GM21423 (cell line): ENCODE data around the gene PALM3.
"Not testable (repeated sequence)": the region's sequence is repeated elsewhere in the genome, so short reads cannot be mapped to it uniquely, and the experiment has no call there.

Source experiments
- ATAC-seq: cut with Tn5 transposase; IDR thresholded peaks from one replicate; pipeline ENCODE4 v1.9.1; 2021; ENCODE audit warnings: mild to moderate bottlenecking, moderate library complexity; ENCODE audit not compliant: unreplicated experiment

Gene PALM3

DNA sequence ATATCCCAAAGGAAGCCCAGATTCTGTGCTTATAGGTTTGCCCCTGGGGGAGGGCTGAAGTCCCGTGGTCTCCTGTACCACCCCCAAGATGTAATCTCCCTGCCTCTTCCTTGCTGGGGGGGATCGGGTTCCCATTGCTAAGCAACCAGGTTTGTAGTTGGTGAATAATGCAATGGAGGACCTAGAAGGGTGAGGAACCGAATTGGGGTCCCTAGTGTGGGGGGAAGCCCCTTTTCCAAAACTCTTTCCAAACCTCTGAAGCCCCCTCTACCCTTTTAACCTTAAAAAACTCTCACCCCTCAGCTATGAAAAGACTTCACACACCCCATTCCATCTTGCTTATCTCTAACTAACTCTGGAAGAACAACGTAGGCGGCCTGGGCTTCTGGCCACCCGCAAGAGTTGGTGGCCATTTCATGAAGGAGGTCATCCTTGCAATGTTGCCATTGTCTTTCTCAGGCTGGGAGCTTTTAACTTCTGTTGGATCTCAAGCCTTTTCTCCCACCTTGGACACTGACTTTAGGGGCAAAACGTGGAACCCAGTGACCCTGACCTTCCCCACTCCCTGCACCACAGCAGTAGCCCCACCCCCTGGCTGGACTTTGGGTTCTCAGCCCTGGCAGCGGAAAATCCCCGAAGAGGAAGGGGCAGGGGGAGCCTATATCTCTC, 661 bp downstream of the PALM3 start:
- no peak for ATAC-seq

DNA sequence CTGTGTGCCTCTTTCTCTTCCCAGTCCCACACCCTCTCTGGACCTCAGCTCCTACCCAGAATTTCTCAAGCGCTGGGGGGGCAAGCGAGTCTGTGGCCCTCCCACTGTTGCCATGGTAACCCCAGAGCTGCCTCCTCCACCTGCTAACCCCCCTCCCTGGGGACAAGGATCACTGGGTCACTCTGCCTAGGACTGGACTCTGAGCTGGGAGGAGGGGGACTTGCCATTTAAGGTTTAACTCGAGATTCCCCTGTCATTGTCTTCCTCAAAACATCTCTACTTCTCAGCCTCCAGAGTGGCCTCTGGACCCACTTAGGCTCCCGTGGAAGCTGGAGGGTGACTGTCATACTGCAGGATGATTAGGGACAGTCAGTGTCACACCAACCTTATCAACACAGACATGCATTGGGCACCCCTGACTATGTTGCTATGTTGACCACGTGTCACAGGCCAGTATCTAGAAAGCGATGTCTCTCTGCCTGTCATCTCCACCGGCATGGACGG, 2.2 kb downstream of the PALM3 start:
- ATAC-seq = no peak

DNA sequence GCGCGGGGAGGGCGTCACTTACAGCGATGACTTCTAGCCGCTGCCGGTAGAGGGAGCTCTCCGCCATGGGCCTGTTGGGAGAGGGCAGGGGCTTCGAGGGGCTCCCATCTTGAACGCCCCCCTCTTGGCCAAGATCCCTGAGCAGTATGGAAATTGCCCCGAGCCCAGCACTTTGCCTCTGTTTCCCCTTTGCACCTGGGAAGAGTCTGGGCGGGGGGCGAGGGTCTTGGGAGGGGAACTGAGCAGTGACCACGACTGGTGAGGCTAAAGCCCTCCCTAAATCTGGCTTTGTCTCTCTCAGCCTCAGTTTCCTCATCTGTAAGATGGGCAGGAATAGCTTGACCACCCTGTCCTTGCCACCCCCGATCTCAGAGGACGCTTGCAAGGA, 2.8 kb downstream of the PALM3 start:
- no peak for ATAC-seq

DNA sequence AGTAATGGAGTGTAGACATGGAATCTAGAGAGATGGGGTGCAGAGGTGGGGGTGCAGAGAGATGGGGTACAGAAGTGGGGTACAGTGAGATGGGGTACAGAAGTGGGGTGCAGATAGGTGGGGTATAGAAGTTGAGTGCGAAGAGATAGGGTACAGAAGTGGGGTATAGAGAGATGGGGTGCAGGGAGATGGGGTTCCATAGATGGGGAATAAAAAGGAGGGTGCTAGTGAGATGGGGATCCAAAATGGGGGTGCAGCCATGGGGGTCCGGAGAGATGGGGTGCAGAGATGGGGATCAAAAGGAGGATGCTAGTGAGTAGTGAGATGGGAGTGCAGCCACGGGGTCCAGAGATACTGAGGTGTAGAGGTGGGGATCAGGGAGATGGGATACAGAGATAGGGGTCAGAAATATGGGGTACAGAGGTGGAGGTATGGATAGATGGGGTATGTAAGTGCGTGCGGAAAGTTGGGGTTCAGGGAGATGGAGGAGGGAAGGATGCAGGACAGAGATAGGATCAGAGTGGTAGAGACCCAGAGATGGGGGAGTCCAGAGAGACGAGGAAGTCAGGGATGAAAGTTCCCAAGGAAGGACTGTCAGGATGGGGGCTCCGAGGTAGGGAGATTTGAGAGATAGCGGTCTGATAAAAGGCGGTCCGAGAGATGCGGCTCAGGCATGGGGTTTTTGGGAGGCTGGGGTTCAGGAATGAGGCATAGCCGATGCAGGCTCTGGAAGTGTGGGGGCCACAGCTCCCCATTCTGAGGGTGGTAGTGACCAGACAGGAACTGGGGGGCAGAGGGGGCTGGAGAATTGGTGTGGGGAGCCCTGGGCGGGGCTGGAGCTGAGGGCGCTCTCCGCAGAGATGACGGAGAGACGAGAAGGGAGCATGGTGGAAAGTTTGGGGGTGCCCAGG, 3.4 kb downstream of the PALM3 start:
- no peak for ATAC-seq

DNA sequence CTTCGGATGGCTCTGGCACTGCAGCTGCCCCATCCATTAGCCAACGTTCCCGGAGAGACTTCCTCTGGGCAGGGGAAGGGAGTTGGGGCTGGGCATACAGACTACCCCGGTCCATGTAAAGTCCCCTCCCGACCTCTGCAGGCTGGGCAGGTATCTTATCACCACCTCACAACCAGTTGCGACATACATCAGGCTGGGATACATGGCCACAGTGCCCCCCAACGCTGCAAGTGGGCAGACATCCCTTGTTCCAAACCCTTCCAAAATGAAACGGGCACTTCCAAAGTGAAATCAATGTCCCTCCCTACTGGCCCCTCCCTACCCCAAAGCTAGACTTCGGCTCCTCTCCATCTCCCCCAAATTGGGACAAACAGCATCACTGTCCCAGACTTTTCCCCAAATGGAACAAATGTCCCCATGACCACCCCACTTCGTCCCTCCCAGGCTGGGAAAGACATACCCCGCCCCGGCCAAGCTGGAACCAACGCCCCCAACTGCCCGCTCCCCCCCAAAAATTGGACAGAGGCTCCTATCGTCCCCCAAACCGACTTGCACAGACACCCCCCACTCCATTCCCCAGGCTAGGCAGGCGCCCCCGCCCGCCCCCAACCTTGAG, 5.0 kb downstream of the PALM3 start:
- no peak for ATAC-seq

DNA sequence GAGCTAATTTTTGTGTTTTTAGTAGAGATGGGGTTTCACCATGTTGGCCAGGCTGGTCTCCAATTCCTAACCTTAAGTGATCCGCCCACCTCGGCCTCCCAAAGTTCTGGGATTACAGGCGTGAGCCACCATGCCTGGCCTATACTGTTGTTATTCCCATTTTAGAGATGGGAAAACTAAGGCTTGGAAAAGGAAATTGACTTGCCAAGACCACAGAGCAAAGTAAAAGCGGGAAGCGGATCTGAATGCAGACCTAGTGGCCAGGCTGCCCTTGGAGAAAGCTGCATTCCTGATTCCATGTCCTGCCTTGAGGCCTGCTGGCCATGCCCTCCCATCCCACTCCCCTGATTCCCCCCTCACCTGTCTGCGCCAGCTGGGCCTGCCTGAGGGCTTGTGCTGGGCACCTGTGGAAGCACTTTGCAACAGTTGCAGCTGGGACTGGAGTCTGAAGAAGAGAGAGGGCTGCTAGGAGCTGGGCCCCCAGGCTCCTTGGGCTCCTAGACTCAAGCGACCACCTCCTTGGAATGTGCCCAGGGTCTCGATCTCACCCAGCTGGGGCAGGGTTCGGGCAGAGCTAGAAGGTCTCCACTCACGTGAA, 5.7 kb downstream of the PALM3 start:
- no peak for ATAC-seq

DNA sequence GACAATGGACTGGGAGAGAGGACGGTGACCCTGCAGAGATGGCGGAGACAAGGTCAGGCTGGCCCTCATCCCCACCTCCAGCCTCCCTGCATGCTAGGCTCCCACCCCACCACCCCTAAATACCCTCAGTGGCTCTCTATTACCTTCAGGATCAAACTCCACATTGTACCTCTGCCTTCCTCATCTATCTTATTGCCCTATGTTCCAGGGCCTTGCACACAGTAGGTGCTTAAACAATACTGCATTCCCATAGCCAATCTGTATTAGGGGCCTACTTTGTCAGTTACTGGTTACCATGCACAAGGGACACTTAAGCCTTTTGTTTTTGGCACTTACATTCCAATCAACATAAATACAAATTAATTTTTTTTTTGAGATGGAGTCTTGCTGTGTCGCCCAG, 6.5 kb downstream of the PALM3 start:
- ATAC-seq = no peak

DNA sequence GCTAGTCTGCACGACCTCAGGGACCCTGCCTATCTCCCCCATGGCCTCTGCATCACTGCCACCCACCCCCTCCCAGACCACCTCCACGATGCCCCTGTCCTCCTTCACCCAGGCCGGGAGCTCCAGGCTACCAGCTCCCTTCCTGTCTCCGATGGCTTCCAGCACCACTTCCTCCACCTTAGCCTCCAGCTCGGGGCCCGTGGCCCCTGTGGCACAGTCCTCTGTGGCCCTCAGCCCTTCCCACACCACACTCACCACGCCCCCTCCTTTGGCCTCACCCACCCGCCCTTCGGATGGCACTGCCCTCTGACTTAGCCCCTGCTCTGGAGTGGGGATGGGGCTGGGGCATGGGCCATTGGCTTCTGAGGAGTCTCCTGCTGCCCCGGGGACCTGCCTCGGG, 7.2 kb downstream of the PALM3 start:
- no peak for ATAC-seq

DNA sequence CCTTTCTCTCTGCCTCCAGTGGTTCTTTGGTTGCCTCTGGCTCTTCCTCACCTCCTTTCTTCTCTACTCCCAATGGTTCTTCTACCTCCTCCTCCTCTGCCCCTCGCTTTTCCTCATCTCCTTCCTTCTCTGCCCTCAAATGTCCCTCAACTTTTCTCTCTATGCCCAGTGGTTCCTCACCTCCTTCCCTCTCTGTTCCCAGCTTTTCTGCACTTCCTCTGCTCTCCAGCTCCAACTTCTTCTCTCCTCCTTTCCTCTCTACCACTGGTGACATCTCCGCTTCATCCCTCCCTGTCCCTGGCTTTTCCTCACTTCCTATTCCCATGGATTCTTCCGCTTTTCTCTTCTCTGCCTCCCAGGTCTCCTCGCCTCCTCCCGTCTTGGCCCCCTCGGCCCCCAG, 7.8 kb downstream of the PALM3 start:
- no peak for ATAC-seq

DNA sequence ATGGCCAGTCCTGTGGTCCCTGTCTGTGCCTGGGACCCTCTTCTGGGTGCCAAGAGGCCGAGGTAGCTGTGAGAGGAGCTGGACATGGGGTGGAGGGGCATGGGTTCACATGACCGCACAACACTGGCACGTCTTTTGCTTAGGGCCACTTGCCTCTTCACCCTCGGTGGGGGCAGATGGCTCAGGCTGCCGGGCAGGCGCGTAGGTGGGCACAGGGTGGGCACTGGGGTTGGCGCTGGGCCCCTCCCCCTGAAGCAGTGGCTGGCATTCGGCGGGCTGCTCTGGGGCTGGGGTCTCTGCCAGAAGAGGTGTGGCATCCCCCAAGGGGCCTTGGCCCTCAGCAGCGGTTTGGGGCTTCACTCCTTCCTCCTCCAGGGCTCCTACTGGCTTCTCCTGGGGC, 8.4 kb downstream of the PALM3 start:
- ATAC-seq = no peak

DNA sequence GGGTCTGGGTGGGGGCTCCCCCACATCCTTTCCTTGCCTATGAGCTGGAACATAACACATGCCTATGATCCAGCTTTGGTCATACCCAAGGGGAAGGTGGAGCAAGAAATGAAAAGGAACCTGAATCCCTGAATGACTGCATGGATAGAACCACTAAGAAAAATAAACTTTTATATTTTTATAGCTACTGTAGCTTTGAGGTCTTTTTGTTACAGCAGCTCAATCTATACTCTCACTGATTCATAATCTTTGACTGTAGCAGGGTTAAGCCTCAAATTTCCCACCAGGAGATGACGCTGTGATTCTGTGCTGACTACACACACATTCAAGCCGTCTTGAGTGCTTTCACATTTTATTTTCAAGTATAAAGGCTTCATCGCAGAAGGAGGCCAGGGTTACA, 8.8 kb downstream of the PALM3 start:
- ATAC-seq = no peak

DNA sequence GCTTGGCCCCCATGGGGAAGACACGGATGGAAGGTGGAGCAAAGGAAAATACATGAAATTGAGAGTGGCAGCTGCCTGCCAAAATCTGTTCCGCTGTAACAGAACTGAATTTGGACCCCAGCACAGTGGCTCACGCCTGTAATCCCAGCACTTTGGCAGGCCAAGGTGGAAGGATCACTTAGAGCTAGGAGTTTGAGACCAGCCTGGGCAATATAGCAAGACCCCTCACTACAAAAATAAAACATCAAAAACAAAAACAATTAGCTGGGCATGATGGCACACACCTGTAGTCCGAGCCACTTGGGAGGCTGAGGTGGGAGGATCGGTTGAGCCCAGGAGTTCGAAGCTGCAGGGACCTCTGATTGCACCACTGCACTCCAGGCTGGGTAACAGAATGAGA, 9.4 kb downstream of the PALM3 start:
- no peak for ATAC-seq

DNA sequence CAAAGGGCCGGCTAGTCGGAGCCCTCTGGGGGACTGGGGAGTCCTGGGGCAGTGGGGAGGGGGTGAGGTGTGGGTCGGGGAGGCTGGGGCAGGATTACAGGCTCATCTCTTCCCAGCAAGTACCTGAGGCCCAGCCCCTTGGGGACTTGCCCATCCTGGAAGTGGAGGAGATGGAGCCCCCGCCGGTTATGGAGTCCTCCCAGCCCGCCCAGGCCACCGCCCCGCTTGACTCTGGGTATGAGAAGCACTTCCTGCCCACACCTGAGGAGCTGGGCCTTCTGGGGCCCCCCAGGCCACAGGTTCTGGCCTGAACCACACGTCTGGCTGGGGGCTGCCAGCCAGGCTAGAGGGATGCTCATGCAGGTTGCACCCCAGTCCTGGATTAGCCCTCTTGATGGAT, 9.9 kb downstream of the PALM3 start:
- no peak for ATAC-seq

DNA sequence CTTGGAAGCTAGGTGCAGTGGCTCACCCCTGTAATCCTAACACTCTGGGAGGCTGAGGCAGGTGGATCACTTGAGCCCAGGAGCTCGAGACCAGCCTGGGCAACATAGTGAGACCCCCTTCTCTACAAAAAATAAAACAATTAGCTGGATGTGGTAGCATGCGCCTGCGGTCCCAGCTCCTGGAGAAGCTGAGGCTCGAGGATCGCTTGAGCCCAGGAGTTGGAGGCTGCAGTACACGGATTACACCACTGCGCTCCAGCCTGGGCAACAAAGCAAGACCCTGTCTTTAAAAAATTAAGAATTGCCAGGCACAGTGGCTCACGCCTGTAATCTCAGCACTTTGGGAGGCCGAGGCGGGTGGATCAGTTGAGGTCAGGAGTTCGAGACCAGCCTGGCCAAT, 10.9 kb downstream of the PALM3 start:
- ATAC-seq = not testable (repeated sequence)

DNA sequence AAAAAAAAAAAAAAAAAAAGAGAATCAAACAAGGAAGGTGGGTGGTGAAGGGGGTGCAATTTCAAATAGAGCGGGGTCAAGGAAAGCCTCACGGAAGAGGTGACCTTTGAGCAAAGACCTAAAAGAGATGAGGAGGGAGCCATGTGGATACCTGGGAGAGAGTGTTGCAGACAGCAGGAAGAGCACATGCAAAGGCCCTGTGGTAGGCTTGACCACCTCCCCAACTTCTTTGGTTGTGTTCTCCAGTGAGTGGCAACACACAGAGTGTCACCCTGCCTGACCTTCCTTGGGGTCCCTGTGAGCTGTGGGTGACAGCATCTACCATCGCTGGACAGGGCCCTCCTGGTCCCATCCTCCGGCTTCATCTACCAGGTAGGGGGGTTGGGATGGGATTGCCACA, 11.4 kb downstream of the PALM3 start:
- ATAC-seq = no peak

DNA sequence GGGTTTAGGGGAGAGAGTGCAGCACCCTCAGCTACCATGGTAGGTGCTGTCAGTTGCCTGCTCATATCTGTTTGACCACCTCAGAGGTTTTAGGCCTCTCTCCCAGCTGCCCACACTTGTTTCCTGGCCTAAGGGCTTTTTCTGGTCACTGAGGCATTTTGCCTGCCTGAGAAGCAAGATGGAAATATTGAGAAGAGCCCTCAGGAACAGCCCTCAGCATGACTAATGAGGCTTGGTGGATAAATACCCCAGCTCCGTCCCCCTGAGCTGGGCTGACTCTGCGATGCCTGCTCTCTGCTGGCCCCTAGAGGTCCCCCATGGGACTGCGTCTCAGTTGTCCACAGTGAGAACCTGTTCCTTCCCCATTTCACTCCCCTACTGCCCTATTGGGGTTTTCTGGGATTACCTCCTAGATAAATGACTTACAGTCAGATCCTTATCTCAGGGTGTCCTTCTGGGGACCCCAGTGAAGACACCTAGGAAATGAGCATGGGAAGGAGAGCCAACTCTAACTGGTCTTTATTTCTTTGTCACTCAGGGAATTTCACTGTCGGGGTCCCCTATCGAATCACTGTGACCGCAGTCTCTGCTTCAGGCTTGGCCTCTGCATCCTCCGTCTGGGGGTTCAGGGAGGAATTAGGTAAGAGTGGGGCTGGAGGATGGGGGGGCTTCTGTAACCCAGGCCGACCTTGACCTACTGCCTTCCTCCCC, 13.3 kb downstream of the PALM3 start:
- ATAC-seq = no peak

DNA sequence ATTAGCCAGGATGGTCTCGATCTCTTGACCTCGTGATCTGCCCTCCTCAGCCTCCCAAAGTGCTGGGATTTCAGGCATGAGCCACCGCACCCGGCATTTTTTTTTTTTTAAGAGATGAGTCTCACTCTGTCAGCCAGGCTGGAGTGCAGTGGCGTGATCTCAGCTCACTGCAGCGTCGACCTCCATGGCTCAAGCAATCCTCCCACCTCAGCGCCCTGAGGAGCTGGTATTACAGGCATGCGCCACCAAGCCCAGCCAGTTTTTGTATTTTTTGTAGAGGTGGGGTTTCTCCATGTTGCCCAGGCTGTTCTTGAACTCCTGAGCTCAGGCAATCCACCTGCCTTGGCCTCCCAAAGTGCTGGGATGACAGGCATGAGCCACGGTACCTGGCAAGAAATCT, 14.0 kb downstream of the PALM3 start:
- not testable (repeated sequence) for ATAC-seq

DNA sequence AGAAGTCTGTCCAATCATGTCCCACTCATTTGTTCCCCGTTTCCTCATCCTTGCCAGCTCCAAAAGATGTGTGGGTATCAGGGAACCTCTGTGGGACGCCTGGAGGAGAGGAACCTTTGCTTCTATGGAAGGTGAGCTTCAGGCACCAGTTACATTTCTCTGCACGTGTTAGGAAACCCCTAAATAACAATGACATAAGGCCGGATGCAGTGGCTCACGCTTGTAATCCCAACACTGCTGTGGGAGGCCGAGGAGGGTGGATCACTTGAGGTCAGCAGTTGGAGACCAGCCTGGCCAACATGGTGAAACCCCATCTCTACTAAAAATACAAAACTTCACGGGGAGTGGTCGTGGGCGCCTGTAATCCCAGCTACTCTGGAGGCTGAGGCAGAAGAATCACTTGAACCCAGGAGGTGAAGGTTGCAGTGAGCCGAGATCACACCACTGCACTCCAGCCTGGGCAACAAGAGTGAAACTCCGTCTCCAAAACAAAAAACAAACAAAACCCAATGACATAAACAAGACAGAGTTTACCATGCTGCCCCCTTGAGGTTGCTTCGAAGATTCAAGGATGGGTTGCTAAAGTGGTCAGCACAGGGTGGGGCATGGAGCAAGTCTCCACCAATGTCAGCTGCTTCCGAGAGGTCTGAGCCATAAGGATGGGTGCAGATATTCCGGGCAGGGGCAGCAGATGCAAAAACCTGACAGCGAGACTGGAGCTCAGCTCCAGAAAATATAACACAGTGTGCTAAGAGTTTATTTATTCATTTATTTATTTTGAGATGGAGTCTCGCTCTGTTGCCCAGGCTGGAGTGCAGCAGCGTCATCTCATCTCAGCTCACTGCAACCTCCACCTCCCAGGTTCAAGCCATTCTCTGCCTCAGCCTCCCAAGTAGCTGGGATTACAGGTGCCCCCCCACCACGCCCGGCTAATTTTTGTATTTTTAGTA, 18.9 kb downstream of the PALM3 start:
- not testable (repeated sequence) for ATAC-seq

DNA sequence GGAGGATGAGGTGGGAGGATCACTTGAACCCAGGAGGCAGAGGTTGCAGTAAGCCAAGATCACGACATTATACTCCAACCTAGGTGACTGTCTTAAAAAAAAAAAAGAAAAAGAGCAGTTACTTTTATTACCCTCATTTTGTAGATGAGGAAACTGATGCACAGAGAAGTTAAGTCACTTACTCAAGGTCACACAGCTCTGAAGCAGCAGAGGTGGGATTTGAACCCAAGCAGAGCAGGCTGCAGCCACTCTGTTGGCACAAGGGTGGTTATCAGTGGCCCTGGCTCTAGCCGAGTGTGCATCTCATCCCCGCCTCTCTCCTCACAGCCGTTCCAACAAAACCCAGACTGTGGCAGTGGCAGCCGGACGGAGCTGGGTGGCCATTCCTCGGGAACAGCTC, 22.7 kb downstream of the PALM3 start:
- no peak for ATAC-seq

DNA sequence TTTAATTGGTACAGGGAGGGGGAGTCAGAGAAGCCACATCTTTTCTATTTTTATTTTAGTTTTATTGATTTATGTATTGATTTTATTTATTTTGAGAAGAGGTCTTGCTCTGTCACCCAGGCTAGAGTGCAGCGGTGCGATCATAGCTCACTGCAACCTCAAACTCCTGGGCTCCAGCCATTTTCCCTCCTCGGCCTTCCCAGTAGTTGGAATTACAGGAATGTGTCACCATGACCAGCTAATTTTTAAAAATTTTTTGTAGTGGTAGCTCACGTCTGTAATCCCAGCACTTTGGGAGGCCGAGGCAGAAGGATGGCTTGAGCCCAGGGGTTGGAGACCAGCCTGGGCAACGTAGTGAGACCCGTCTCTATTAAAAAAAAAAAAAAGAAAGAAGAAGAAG, 26.2 kb downstream of the PALM3 start:
- ATAC-seq = no peak
